Calu3 (cell line): Measurements from ENCODE around the gene DNAH7. TPM values are rescaled to one million over a fixed set of nuclear protein-coding genes. Genes with fewer than 3 reads are reported as not detected.

Experiments used
- BruUV-seq: library from RNA; stranded (reverse); fragments of 400-500 nt; replicated peaks from 2 replicates; lab custom pipeline; 2021; lab: Mats Ljungman, UMichigan
- CTCF ChIA-PET: fragments of 300-600 bp; sonication (Branson Sonifier 250); formaldehyde crosslinking; loops from one replicate; lab custom pipeline; 2022; ENCODE audit warnings: antibody characterized with exemption; lab: Charles Lee
- DNase-seq: peaks from one replicate; pipeline ENCODE4 v3.0.0; 2022
- H3K27ac Mint-ChIP-seq: one replicate; pipeline ENCODE4 v1.8.0; 2022; ENCODE audit warnings: mixed read lengths; ENCODE audit not compliant: unreplicated experiment
- H3K27me3 Mint-ChIP-seq: one replicate; pipeline ENCODE4 v1.8.0; 2022; ENCODE audit warnings: mixed read lengths; ENCODE audit not compliant: unreplicated experiment
- H3K36me3 Mint-ChIP-seq: one replicate; pipeline ENCODE4 v1.8.0; 2022; ENCODE audit warnings: mild to moderate bottlenecking, moderate library complexity, mixed read lengths; ENCODE audit not compliant: insufficient read depth, unreplicated experiment
- H3K4me1 Mint-ChIP-seq: one replicate; pipeline ENCODE4 v1.8.0; 2022; ENCODE audit warnings: mild to moderate bottlenecking, low read depth, mixed read lengths; ENCODE audit not compliant: unreplicated experiment
- H3K4me3 Mint-ChIP-seq: one replicate; pipeline ENCODE4 v1.8.0; 2022; ENCODE audit warnings: mild to moderate bottlenecking, low read depth, moderate library complexity, mixed read lengths; ENCODE audit not compliant: unreplicated experiment
- H3K9me3 Mint-ChIP-seq: one replicate; pipeline ENCODE4 v1.8.0; 2022; ENCODE audit warnings: low read depth, mixed read lengths; ENCODE audit not compliant: unreplicated experiment
- intact Hi-C: fragments of 100-400 bp; cut with micrococcal nuclease; formaldehyde crosslinking; loops from one replicate; pipeline ENCODE4 v1.10.0; 2022; ENCODE audit not compliant: unreplicated experiment
- total RNA-seq: library from RNA; stranded (reverse); gene quantifications from 2 replicates; pipeline ENCODE4 v1.2.3, GENCODE V29; 2022
- TF ChIP-seq, protein P1 (sequence below): fragments of 200-600 bp; IDR thresholded peaks from one replicate; pipeline ENCODE4 v1.8.0; 2022; ENCODE audit warnings: antibody characterized with exemption; ENCODE audit not compliant: unreplicated experiment

The DNAH7 gene
- total RNA-seq, 1 experiment from 2014 or later: 2.5 TPM

DNA sequence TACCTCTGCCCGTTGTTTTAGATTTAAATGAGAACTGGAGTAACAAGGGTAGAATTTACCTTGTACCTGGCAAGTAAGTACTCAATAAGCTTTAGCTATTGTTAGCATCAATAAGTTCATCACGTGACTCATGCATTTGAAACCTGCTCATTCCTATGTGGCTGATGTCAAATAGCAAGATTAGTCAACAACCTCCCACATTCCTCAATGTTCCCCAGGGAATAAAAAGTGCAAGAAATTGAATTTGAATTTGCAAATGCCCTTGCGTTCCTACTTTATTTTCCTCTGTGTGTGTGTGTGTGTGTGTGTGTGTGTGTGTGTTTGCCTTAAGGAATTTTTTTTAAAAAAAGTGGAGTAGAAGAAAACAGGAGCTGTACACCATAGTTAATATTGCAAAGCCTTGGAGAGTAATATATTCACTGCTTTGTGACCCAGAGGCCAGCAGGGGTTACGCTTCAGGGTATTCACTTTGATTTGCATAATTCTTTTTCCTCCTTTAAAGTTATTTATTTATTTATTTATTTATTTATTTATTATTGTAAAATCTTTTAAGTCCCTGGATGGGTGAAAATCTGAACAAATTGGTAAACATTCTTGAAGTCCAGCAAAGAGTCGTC, 43.9 kb upstream of the DNAH7 start:
- intact Hi-C loops: loop anchor here (1.0 to 2.0 kb wide), 3 partner anchors 34 to 180 kb away; no protein-coding TSS in a partner anchor
- Mint-ChIP-seq H3K27me3 (no peaks in the 10 kb centered on the region), H3K36me3 (peaks cover 12% of the 10 kb centered on the region), H3K4me3 (peak overlapping the region; percentile 56), H3K27ac (peak overlapping the region; percentile 95), H3K9me3 (no peaks in the 10 kb centered on the region), H3K4me1 (peaks cover 20% of the 10 kb centered on the region)
- TF ChIP-seq, protein P1, sequence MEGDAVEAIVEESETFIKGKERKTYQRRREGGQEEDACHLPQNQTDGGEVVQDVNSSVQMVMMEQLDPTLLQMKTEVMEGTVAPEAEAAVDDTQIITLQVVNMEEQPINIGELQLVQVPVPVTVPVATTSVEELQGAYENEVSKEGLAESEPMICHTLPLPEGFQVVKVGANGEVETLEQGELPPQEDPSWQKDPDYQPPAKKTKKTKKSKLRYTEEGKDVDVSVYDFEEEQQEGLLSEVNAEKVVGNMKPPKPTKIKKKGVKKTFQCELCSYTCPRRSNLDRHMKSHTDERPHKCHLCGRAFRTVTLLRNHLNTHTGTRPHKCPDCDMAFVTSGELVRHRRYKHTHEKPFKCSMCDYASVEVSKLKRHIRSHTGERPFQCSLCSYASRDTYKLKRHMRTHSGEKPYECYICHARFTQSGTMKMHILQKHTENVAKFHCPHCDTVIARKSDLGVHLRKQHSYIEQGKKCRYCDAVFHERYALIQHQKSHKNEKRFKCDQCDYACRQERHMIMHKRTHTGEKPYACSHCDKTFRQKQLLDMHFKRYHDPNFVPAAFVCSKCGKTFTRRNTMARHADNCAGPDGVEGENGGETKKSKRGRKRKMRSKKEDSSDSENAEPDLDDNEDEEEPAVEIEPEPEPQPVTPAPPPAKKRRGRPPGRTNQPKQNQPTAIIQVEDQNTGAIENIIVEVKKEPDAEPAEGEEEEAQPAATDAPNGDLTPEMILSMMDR: no peak
- DNase-seq: peak; percentile 34
- CTCF ChIA-PET: interaction anchor here (0.6 to 1.7 kb wide), 10 partner anchors 11 to 1995 kb away, joined by 3 to 11 read pairs (median 4); partner anchors contain the start of genes DNAH7 and STK17B
- no TSS peak for BruUV-seq

DNA sequence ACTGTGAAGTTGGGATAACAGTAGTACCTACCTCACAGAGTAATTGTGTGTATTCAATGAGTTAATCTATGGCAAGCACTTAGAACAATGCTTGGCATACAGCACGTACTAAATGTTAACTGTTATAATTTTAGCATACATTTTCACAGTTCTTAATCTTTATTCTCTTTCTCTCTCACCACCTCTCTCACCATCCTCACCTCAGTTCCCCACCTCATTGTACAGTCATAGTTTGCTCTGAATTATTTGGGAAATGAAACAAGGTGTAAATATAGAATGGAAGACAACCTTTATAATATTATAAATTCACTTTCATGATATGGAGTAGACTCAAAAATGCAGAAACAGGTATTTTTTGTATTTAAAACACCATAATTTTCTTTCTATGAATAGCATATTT, 40.0 kb upstream of the DNAH7 start:
- no peaks in the 10 kb centered on the region for H3K27me3 Mint-ChIP-seq
- TF ChIP-seq, protein P1: no peak
- intact Hi-C loops: no loop called here
- H3K4me3 Mint-ChIP-seq: no peak overlapping the region
- H3K4me1 Mint-ChIP-seq: peaks cover 14% of the 10 kb centered on the region
- no peak overlapping the region for H3K27ac Mint-ChIP-seq
- H3K36me3 Mint-ChIP-seq: peaks cover 12% of the 10 kb centered on the region
- no peak for DNase-seq
- H3K9me3 Mint-ChIP-seq: no peaks in the 10 kb centered on the region
- CTCF ChIA-PET: no interaction called here
- no TSS peak for BruUV-seq

DNA sequence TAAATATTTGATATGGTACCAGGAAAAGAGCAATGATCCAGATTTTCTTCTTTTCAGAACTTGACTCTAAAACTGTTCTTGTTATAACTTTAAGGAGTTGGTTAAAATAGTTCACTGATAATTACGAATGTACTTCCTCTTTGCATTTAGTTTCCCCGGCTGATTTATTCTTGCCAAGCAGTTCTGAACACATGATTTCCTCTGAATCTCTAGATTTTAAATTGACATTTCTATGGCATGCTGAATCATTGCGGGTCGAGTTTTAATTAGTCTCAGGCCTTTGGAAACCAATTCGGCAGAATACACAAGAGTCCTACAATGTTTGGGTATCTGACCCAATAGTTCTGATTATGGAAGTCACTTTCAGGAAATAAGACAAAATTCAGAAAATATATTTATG, 37.3 kb upstream of the DNAH7 start:
- no peak overlapping the region for H3K27ac Mint-ChIP-seq

DNA sequence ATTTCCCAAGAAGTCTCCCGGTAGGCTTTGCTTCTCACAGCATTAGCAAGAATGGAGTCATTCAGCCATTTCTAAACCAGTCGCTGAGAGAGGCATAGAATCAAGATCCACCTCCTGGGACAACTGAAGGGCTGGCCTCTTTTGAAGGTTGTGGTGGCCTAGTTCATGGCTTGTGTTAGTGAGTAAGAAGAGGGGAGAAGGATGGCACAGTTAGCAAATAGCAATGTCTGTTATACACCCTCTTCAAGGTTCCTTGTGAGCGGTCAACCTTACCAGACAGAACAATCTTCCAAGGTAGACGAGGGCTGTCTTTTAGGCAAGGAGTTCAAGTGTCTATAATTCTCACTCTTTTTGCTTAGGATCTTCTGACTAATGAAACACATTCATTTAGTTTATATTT, 35.4 kb upstream of the DNAH7 start:
- H3K27ac Mint-ChIP-seq: no peak overlapping the region
- no peaks in the 10 kb centered on the region for H3K9me3 Mint-ChIP-seq
- H3K27me3 Mint-ChIP-seq: no peaks in the 10 kb centered on the region
- no peaks in the 10 kb centered on the region for H3K36me3 Mint-ChIP-seq
- CTCF ChIA-PET: no interaction called here
- BruUV-seq: no TSS peak
- peaks cover 12% of the 10 kb centered on the region for H3K4me1 Mint-ChIP-seq
- TF ChIP-seq, protein P1: no peak
- intact Hi-C loops: no loop called here
- DNase-seq: no peak
- no peak overlapping the region for H3K4me3 Mint-ChIP-seq

More for the DNA sequence above, 37.3 kb upstream of the DNAH7 start:
- BruUV-seq: no TSS peak
- no peak for DNase-seq
- TF ChIP-seq, protein P1: no peak
- Mint-ChIP-seq H3K9me3 (no peaks in the 10 kb centered on the region), H3K4me1 (peaks cover 9% of the 10 kb centered on the region), H3K4me3 (no peak overlapping the region), H3K36me3 (no peaks in the 10 kb centered on the region), H3K27me3 (no peaks in the 10 kb centered on the region)
- CTCF ChIA-PET: interaction anchor here (0.6 kb wide), 1 partner anchor 1653 kb away, joined by 3 read pairs; no protein-coding TSS in a partner anchor
- intact Hi-C loops: no loop called here
